VCaP (cell line): Measurements from ENCODE around the gene AAR2.
A peak's percentile ranks its signal among the peaks of the same experiment; 100 is the strongest.

Source experiments
- H3K27ac ChIP-seq: fragments of 450-650 bp; 2 replicates; pipeline ENCODE4 v1.5.1; 2017
- TF ChIP-seq, protein P1 (sequence below): fragments of 450-650 bp; conservative IDR thresholded peaks from 2 replicates; pipeline ENCODE4 v1.5.1; 2017; ENCODE audit warnings: mild to moderate bottlenecking, moderate library complexity

The AAR2 gene

GRCh38 chr20:36219671-36220220 lies 16.5 kb upstream of the AAR2 start:
- no peak overlapping the region for H3K27ac ChIP-seq
- TF ChIP-seq, protein P1, sequence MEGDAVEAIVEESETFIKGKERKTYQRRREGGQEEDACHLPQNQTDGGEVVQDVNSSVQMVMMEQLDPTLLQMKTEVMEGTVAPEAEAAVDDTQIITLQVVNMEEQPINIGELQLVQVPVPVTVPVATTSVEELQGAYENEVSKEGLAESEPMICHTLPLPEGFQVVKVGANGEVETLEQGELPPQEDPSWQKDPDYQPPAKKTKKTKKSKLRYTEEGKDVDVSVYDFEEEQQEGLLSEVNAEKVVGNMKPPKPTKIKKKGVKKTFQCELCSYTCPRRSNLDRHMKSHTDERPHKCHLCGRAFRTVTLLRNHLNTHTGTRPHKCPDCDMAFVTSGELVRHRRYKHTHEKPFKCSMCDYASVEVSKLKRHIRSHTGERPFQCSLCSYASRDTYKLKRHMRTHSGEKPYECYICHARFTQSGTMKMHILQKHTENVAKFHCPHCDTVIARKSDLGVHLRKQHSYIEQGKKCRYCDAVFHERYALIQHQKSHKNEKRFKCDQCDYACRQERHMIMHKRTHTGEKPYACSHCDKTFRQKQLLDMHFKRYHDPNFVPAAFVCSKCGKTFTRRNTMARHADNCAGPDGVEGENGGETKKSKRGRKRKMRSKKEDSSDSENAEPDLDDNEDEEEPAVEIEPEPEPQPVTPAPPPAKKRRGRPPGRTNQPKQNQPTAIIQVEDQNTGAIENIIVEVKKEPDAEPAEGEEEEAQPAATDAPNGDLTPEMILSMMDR = no peak

- no peak overlapping the region for H3K27ac ChIP-seq
- TF ChIP-seq, protein P1 = no peak
Measured at GRCh38 chr20:36225666-36226065, 10.6 kb upstream of the AAR2 start.

- H3K27ac ChIP-seq = no peak overlapping the region
- TF ChIP-seq, protein P1 = no peak
Measured at GRCh38 chr20:36228770-36229169, 7.5 kb upstream of the AAR2 start.

DNA sequence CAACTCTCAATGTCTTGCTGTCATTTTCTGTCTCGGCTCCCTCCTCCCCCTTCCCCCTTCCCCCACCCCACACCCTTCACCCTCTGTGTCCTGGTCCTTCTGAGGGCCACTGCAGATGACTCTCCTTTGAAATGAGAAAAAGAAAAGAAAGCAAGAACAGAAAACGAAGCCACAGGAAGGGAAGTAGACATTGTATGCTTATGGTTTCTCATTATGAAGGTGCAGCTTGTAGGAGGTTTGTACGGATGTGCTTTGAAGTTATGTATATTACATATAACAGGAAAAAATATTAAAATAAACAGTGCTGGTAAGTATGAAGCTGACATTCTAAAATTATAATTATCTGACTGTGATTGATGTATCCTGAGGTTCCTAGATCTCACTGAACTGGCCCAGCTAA lies 6.3 kb upstream of the AAR2 start:
- no peak overlapping the region for H3K27ac ChIP-seq
- TF ChIP-seq, protein P1 = no peak

DNA sequence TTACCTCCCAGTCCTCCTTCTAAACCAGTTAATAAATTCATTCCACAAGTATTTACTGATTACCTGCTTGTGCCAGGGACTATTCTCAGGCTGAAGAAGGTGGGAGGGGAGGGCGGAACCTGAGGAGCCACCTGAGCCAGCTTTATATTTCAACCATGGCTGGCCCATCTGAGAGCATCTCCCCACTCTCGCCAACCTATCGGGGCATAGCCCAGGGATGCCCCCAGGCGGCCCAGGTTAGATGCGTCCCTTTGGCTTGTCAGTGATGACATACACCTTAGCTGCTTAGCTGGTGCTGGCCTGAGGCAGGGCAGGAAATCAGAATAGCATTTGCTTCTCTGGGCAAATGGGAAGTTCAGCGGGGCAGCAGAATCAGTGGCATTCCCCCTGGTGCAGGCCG lies 4.9 kb upstream of the AAR2 start:
- TF ChIP-seq, protein P1 = no peak
- no peak overlapping the region for H3K27ac ChIP-seq

GRCh38 chr20:36234771-36235320 lies 1.4 kb upstream of the AAR2 start:
- H3K27ac ChIP-seq = no peak overlapping the region
- TF ChIP-seq, protein P1 = no peak

- H3K27ac ChIP-seq = peak overlapping the region; percentile 89
- TF ChIP-seq, protein P1 = no peak
Measured at GRCh38 chr20:36236786-36237121, 476 bp downstream of the AAR2 start.
